ENCODE measurements around the gene RECQL5. TPM values are rescaled to one million over a fixed set of nuclear protein-coding genes. Genes with fewer than 3 reads are reported as not detected.

Gene RECQL5
- total RNA-seq, 1 experiment from 2014 or later: 36.3 TPM

DNA sequence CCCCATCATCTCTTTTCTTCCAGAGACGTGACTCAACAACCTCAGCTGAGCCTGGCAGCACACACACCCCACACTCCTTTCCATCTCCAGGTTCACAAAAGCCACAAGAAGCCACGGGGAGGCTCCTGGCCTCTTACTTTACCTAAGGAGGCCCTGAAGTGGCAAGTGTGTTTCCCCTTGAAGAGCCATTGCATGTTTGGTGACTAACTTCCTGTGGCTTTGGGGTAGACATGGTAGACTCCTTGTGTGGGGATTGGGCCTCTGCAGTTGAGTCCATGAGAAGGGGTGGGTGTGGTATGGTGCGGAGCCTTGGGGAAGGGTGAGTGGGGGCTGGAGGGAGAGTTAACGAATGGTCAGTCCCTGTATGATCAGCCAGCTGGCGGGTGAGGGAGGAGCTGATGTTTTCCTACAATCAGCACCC, 24.4 kb upstream of the RECQL5 start:
- no TSS peak for BruUV-seq (replicated peaks)
- TF ChIP-seq, protein P1, sequence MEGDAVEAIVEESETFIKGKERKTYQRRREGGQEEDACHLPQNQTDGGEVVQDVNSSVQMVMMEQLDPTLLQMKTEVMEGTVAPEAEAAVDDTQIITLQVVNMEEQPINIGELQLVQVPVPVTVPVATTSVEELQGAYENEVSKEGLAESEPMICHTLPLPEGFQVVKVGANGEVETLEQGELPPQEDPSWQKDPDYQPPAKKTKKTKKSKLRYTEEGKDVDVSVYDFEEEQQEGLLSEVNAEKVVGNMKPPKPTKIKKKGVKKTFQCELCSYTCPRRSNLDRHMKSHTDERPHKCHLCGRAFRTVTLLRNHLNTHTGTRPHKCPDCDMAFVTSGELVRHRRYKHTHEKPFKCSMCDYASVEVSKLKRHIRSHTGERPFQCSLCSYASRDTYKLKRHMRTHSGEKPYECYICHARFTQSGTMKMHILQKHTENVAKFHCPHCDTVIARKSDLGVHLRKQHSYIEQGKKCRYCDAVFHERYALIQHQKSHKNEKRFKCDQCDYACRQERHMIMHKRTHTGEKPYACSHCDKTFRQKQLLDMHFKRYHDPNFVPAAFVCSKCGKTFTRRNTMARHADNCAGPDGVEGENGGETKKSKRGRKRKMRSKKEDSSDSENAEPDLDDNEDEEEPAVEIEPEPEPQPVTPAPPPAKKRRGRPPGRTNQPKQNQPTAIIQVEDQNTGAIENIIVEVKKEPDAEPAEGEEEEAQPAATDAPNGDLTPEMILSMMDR (IDR thresholded peaks at IDR 0.05; ENCODE audit: unreplicated experiment): no peak
- ChIA-PET POLR2A (interaction anchor here (1.3 to 26.7 kb wide), 4 partner anchors 36 to 164 kb away, joined by 3 to 748 read pairs (median 10); partner anchors contain the start of genes ITGB4 and WBP2), CTCF (interaction anchor here (0.6 to 5.6 kb wide), 3 partner anchors 17 to 57 kb away, joined by 3 to 32 read pairs (median 3); partner anchors contain the start of gene ITGB4)
- peaks cover 50% of the 10 kb centered on the region for H3K36me3 Mint-ChIP-seq (ENCODE audit: insufficient read depth, unreplicated experiment)
- intact Hi-C loops (cut with micrococcal nuclease): no loop called here
- peaks cover 74% of the 10 kb centered on the region for H3K4me1 Mint-ChIP-seq (ENCODE audit: insufficient read depth, unreplicated experiment)
- no peaks in the 10 kb centered on the region for H3K27me3 Mint-ChIP-seq (ENCODE audit: insufficient read depth, unreplicated experiment)
- H3K27ac Mint-ChIP-seq (ENCODE audit: low read depth, unreplicated experiment): peak overlapping the region; percentile 94
- peak; percentile 85 for DNase-seq (ENCODE audit: unreplicated experiment)
- H3K9me3 Mint-ChIP-seq (ENCODE audit: unreplicated experiment): no peaks in the 10 kb centered on the region
- peak overlapping the region; percentile 16 for H3K4me3 Mint-ChIP-seq (ENCODE audit: unreplicated experiment)

DNA sequence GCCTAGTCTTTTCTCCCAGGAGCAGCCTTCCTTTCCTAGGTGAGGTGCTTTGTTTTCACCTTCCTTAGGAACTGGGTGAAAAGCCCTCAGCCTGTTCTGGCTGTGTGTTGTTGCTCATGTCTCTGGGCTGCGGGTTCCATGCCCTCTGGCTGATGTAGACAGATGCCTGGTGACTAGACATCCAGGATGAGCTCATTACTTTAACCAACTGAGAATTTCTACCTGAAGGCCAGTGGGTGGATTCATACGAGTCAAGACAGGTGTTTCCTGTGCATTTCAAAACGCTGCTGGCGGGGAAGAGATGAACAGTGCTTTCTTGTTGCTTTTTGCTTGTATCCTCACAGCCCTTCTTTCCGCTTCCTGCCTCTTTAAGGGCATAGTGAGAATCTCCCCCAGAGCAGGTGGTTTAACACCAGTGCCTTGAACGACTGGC, 22.5 kb upstream of the RECQL5 start:
- BruUV-seq (replicated peaks): no TSS peak
- ChIA-PET CTCF (interaction anchor here (0.5 to 2.7 kb wide), 5 partner anchors 10 to 148 kb away, joined by 3 to 11 read pairs (median 5); partner anchors contain the start of gene ITGB4), POLR2A (interaction anchor here (0.5 to 26.7 kb wide), 11 partner anchors 18 to 166 kb away, joined by 3 to 748 read pairs (median 7); partner anchors contain the start of genes ITGB4, RECQL5, SAP30BP and WBP2)
- H3K27me3 Mint-ChIP-seq (ENCODE audit: insufficient read depth, unreplicated experiment): no peaks in the 10 kb centered on the region
- TF ChIP-seq, protein P1 (IDR thresholded peaks at IDR 0.05; ENCODE audit: unreplicated experiment): no peak
- peaks cover 37% of the 10 kb centered on the region for H3K36me3 Mint-ChIP-seq (ENCODE audit: insufficient read depth, unreplicated experiment)
- no peaks in the 10 kb centered on the region for H3K9me3 Mint-ChIP-seq (ENCODE audit: unreplicated experiment)
- peak overlapping the region; percentile 90 for H3K27ac Mint-ChIP-seq (ENCODE audit: low read depth, unreplicated experiment)
- peaks cover 75% of the 10 kb centered on the region for H3K4me1 Mint-ChIP-seq (ENCODE audit: insufficient read depth, unreplicated experiment)
- intact Hi-C loops (cut with micrococcal nuclease): no loop called here
- peak overlapping the region; percentile 61 for H3K4me3 Mint-ChIP-seq (ENCODE audit: unreplicated experiment)
- DNase-seq (ENCODE audit: unreplicated experiment): peak; percentile 94

- intact Hi-C loops (cut with micrococcal nuclease): no loop called here
- ChIA-PET CTCF (interaction anchor here (1.5 to 2.7 kb wide), 3 partner anchors 8 to 62 kb away, joined by 3 to 11 read pairs (median 10); partner anchors contain the start of gene ITGB4), POLR2A (interaction anchor here (0.8 to 26.7 kb wide), 8 partner anchors 19 to 168 kb away, joined by 4 to 748 read pairs (median 9); partner anchors contain the start of genes ITGB4, RECQL5, SAP30BP and WBP2)
- Mint-ChIP-seq H3K27ac (ENCODE audit: low read depth, unreplicated experiment) (peak overlapping the region; percentile 90), H3K4me3 (ENCODE audit: unreplicated experiment) (peak overlapping the region; percentile 0), H3K27me3 (ENCODE audit: insufficient read depth, unreplicated experiment) (no peaks in the 10 kb centered on the region), H3K9me3 (ENCODE audit: unreplicated experiment) (no peaks in the 10 kb centered on the region), H3K36me3 (ENCODE audit: insufficient read depth, unreplicated experiment) (peaks cover 35% of the 10 kb centered on the region), H3K4me1 (ENCODE audit: insufficient read depth, unreplicated experiment) (peaks cover 75% of the 10 kb centered on the region)
- peak; percentile 81 for DNase-seq (ENCODE audit: unreplicated experiment)
- TF ChIP-seq, protein P1 (IDR thresholded peaks at IDR 0.05; ENCODE audit: unreplicated experiment): no peak
- TSS peak; percentile 12 for BruUV-seq (replicated peaks)
Observed at GRCh38 chr17:75688209-75688825, 21.4 kb upstream of the RECQL5 start.

- BruUV-seq (replicated peaks): TSS peak; percentile 82
- H3K36me3 Mint-ChIP-seq (ENCODE audit: insufficient read depth, unreplicated experiment): peaks cover 18% of the 10 kb centered on the region
Observed at GRCh38 chr17:75685499-75685898, 18.5 kb upstream of the RECQL5 start.

More at GRCh38 chr17:75685499-75685898, 18.5 kb upstream of the RECQL5 start:
- Mint-ChIP-seq H3K4me1 (ENCODE audit: insufficient read depth, unreplicated experiment) (peaks cover 66% of the 10 kb centered on the region), H3K9me3 (ENCODE audit: unreplicated experiment) (no peaks in the 10 kb centered on the region), H3K4me3 (ENCODE audit: unreplicated experiment) (peak overlapping the region; percentile 60), H3K27ac (ENCODE audit: low read depth, unreplicated experiment) (peak overlapping the region; percentile 97), H3K27me3 (ENCODE audit: insufficient read depth, unreplicated experiment) (no peaks in the 10 kb centered on the region)
- ChIA-PET CTCF (interaction anchor here (0.8 to 12.7 kb wide), 2 partner anchors 9 to 63 kb away, joined by 4 to 152 read pairs; no protein-coding TSS in a partner anchor), POLR2A (interaction anchor here (0.8 to 26.7 kb wide), 17 partner anchors 11 to 535 kb away, joined by 3 to 748 read pairs (median 10); partner anchors contain the start of genes ITGB4, RECQL5, SAP30BP and TRIM47)
- DNase-seq (ENCODE audit: unreplicated experiment): peak; percentile 40
- intact Hi-C loops (cut with micrococcal nuclease): no loop called here
- TF ChIP-seq, protein P1 (IDR thresholded peaks at IDR 0.05; ENCODE audit: unreplicated experiment): no peak
